H1 (cell line): ENCODE data around the gene ZNG1B. TPM values are rescaled to one million over a fixed set of nuclear protein-coding genes. Genes with fewer than 3 reads are reported as not detected.
"Not testable (repeated sequence)": the region's sequence is repeated elsewhere in the genome, so short reads cannot be mapped to it uniquely, and the experiment has no call there.

Experiments used
- CTCF ChIA-PET: fragments of 300-600 bp; sonication (Branson Sonifier 250); formaldehyde crosslinking; loops from one replicate; lab custom pipeline; 2021; ENCODE audit not compliant: partially characterized antibody; lab: Charles Lee
- POLR2A ChIA-PET: fragments of 300-600 bp; sonication (Branson Sonifier 250); formaldehyde crosslinking; loops from one replicate; lab custom pipeline; 2021; ENCODE audit warnings: inconsistent platforms; ENCODE audit not compliant: partially characterized antibody; lab: Charles Lee
- DNase-seq, 2 experiments: peaks; one replicate each; pipeline versions ENCODE4 v3.0.0 to v3.0.0-alpha.2; 2010 to 2022; ENCODE audit warnings: low spot score in 2 of 2, low read depth in 1 of 2, mixed read lengths in 1 of 2
- FAIRE-seq: peaks from 2 replicates; lab custom pipeline; 2011; peaks lifted over from hg19 to GRCh38; lab: Jason Lieb, UNC
- H2AFZ ChIP-seq: 2 replicates; pipeline ENCODE4 v1.8.1; 2012; ENCODE audit warnings: low read length, inconsistent platforms
- H2AK5ac ChIP-seq: 2 replicates; pipeline ENCODE4 v1.6.1; 2013; ENCODE audit warnings: low read depth, low read length
- H2BK120ac ChIP-seq: replicated peaks from 2 replicates; pipeline ENCODE3; 2013; ENCODE audit warnings: low read depth, low read length, inconsistent platforms
- H2BK12ac ChIP-seq: 2 replicates; pipeline ENCODE4 v1.6.1; 2013; ENCODE audit warnings: low read depth, low read length
- H2BK15ac ChIP-seq: 2 replicates; pipeline ENCODE4 v1.6.1; 2013; ENCODE audit warnings: low read length
- H2BK20ac ChIP-seq: 2 replicates; pipeline ENCODE4 v1.6.1; 2013; ENCODE audit warnings: low read length
- H2BK5ac ChIP-seq: 2 replicates; pipeline ENCODE4 v1.6.1; 2013; ENCODE audit warnings: low read depth, low read length
- H3K14ac ChIP-seq: 2 replicates; pipeline ENCODE4 v1.6.1; 2013; ENCODE audit warnings: inconsistent platforms; ENCODE audit not compliant: insufficient read length
- H3K18ac ChIP-seq: 2 replicates; pipeline ENCODE4 v1.6.1; 2013; ENCODE audit warnings: low read length; ENCODE audit errors: extremely low read depth
- H3K23ac ChIP-seq: 2 replicates; pipeline ENCODE4 v1.6.1; 2013; ENCODE audit warnings: inconsistent platforms; ENCODE audit not compliant: insufficient read length
- H3K23me2 ChIP-seq: 2 replicates; pipeline ENCODE4 v1.6.1; 2013; ENCODE audit warnings: low read depth, low read length
- H3K27ac ChIP-seq: 2 replicates; pipeline ENCODE4 v1.6.1; 2011; ENCODE audit warnings: low read depth, low read length, inconsistent platforms
- H3K27me3 ChIP-seq, 4 experiments: replicated peaks in 1 of 4; 1 replicate in 1 of 4; 2 replicates in 3 of 4; pipeline versions ENCODE4 v1.6.1 to v1.8.1; 2011 to 2013; ENCODE audit warnings: low read length in 3 of 4, mild to moderate bottlenecking in 3 of 4, inconsistent platforms in 2 of 4, mixed read lengths in 2 of 4, moderate library complexity in 1 of 4; ENCODE audit not compliant: control insufficient read depth in 3 of 4, insufficient read depth in 3 of 4; ENCODE audit errors: extremely low read depth in 1 of 4
- H3K36me3 ChIP-seq, 4 experiments: 2 replicates each; pipeline versions ENCODE4 v1.6.1 to v1.8.1; 2011 to 2013; ENCODE audit warnings: mild to moderate bottlenecking in 4 of 4, low read length in 3 of 4, moderate library complexity in 2 of 4, control low read depth in 1 of 4, inconsistent platforms in 1 of 4; ENCODE audit not compliant: insufficient read depth in 4 of 4, control insufficient read depth in 2 of 4
- H3K4ac ChIP-seq: replicated peaks from 2 replicates; pipeline ENCODE3; 2013; ENCODE audit warnings: low read length, low read depth, mixed read lengths, inconsistent platforms; ENCODE audit not compliant: insufficient read length
- H3K4me1 ChIP-seq, 4 experiments: replicated peaks in 1 of 4; 1 replicate in 1 of 4; 2 replicates in 3 of 4; pipeline versions ENCODE4 v1.6.1 to v1.8.1; 2011 to 2013; ENCODE audit warnings: low read length in 3 of 4, inconsistent platforms in 2 of 4, mixed read lengths in 1 of 4; ENCODE audit not compliant: insufficient read depth in 4 of 4, control insufficient read depth in 3 of 4
- H3K4me2 ChIP-seq, 2 experiments: 2 replicates each; pipeline versions ENCODE4 v1.6.1 to v1.8.1; 2011 to 2013; ENCODE audit warnings: low read depth in 2 of 2, low read length in 2 of 2, control low read depth in 1 of 2, inconsistent platforms in 1 of 2, mild to moderate bottlenecking in 1 of 2; ENCODE audit not compliant: insufficient read depth in 1 of 2
- H3K4me3 ChIP-seq, 4 experiments: fragments of 200-600, 300-600 bp in 1 of 4; sonication (generic), shearing (Covaris generic), sonication (Bioruptor Twin) in 1 of 4; 2 replicates each; pipeline versions ENCODE4 v1.5.1 to v1.8.1; 2011 to 2016; ENCODE audit warnings: low read length in 4 of 4, low read depth in 3 of 4, control low read depth in 2 of 4, inconsistent platforms in 2 of 4, mild to moderate bottlenecking in 2 of 4, mixed read lengths in 1 of 4, moderate library complexity in 1 of 4; ENCODE audit not compliant: insufficient read depth in 2 of 4; ENCODE audit errors: extremely low read depth in 1 of 4
- H3K56ac ChIP-seq: replicated peaks from 2 replicates; pipeline ENCODE3; 2013; ENCODE audit warnings: low read depth, mild to moderate bottlenecking, mixed read lengths, low read length, inconsistent platforms; ENCODE audit not compliant: insufficient read length
- H3K79me1 ChIP-seq: 2 replicates; pipeline ENCODE4 v1.6.1; 2013; ENCODE audit warnings: low read depth, low read length, control low read depth
- H3K79me2 ChIP-seq, 2 experiments: 2 replicates each; pipeline versions ENCODE4 v1.6.1 to v1.8.1; 2012 to 2013; ENCODE audit warnings: low read length in 2 of 2, mild to moderate bottlenecking in 2 of 2, inconsistent platforms in 1 of 2; ENCODE audit not compliant: insufficient read depth in 2 of 2, control insufficient read depth in 1 of 2
- H3K9ac ChIP-seq, 4 experiments: replicated peaks in 1 of 4; 1 replicate in 1 of 4; 2 replicates in 3 of 4; pipeline versions ENCODE4 v1.6.1 to v1.8.1; 2011 to 2013; ENCODE audit warnings: low read depth in 3 of 4, low read length in 3 of 4, control low read depth in 2 of 4, mild to moderate bottlenecking in 2 of 4, moderate library complexity in 2 of 4, inconsistent platforms in 1 of 4; ENCODE audit errors: extremely low read depth in 1 of 4
- H3K9me3 ChIP-seq, 2 experiments: 2 replicates each; pipeline versions ENCODE4 v1.6.1 to v1.8.1; 2012 to 2013; ENCODE audit warnings: mild to moderate bottlenecking in 2 of 2, moderate library complexity in 2 of 2, control low read depth in 1 of 2, inconsistent platforms in 1 of 2, low read depth in 1 of 2, low read length in 1 of 2, mixed read lengths in 1 of 2; ENCODE audit not compliant: insufficient read depth in 2 of 2
- H4K20me1 ChIP-seq, 2 experiments: replicated peaks in 1 of 2; 2 replicates each; pipeline versions ENCODE3 to v1.8.1; 2011 to 2013; ENCODE audit warnings: inconsistent platforms in 2 of 2, low read length in 2 of 2, mild to moderate bottlenecking in 1 of 2; ENCODE audit not compliant: insufficient read depth in 2 of 2, control insufficient read depth in 1 of 2
- H4K5ac ChIP-seq: 2 replicates; pipeline ENCODE4 v1.6.1; 2013; ENCODE audit warnings: low read length, low read depth, mixed read lengths, inconsistent platforms; ENCODE audit not compliant: insufficient read length
- H4K8ac ChIP-seq: 2 replicates; pipeline ENCODE4 v1.8.0; 2013; ENCODE audit warnings: mild to moderate bottlenecking, moderate library complexity, low read length, inconsistent platforms; ENCODE audit not compliant: insufficient read depth; ENCODE audit errors: extremely low read depth
- H4K91ac ChIP-seq: replicated peaks from 2 replicates; pipeline ENCODE3; 2013; ENCODE audit warnings: low read length, mixed read lengths, inconsistent platforms; ENCODE audit not compliant: insufficient read length
- CREB1 ChIP-seq: IDR thresholded peaks from 2 replicates; pipeline ENCODE4 v1.6.1; 2012; ENCODE audit warnings: inconsistent platforms
- TAF1 ChIP-seq: IDR thresholded peaks from 2 replicates; pipeline ENCODE4 v1.6.1; 2011; ENCODE audit warnings: mild to moderate bottlenecking, low read depth, low read length
- WGBS, 2 experiments: shearing (Covaris generic) in 1 of 2; methylation state at CpG; one replicate each; pipeline versions ENCODE4 v1.1.6 to v1.1.7; 2013 to 2015; ENCODE audit warnings: low lambda C conversion rate in 2 of 2, mixed read lengths in 2 of 2, inconsistent platforms in 1 of 2, low coverage in 1 of 2, missing lambda C conversion rate in 1 of 2; ENCODE audit not compliant: insufficient replicate concordance in 2 of 2, insufficient coverage in 1 of 2, insufficient read length in 1 of 2; ENCODE audit errors: extremely low coverage in 1 of 2, missing lambda C conversion rate in 1 of 2; 5-methylcytosine and 5-hydroxymethylcytosine counted together
- long read RNA-seq, 2 experiments: library from RNA in 1 of 2; library from capped mRNA in 1 of 2; stranded (forward); transcript quantifications; one replicate each; pipeline ENCODE4 v2.0.0, GENCODE V29; 2021; ENCODE audit warnings: inconsistent platforms in 1 of 2
- polyA minus RNA-seq, 3 experiments: library from RNA; depleted of rRNA, polyadenylated mRNA; stranded (reverse); fragments of >200 nt; gene quantifications; 1 replicate in 2 of 3; 2 replicates in 1 of 3; pipeline ENCODE4 v1.2.3, GENCODE V29; 2011
- polyA plus RNA-seq, 7 experiments: library from polyadenylated mRNA; depleted of rRNA in 3 of 7; stranded (reverse) in 5 of 7; unstranded in 2 of 7; fragments of >200 nt in 5 of 7; fragments of 200-250 nt in 2 of 7; gene quantifications; 1 replicate in 5 of 7; 2 replicates in 1 of 7; 4 replicates in 1 of 7; pipeline versions ENCODE4 v1.2.1 to v1.2.3, GENCODE V29; 2011 to 2013; ENCODE audit warnings: missing spikeins in 2 of 7, mixed read lengths in 2 of 7
- total RNA-seq: library from RNA; stranded (reverse); fragmentation: NEBNext Ultra II Directional; extraction: Animal tissue kit (Norgen Biotek cat#: 25700); gene quantifications from 2 replicates; pipeline ENCODE4 v1.2.1, GENCODE V29; 2021

The ZNG1B gene
- total RNA-seq (32.3 and 32.7 TPM in 2 replicates), polyA plus RNA-seq (2011; rRNA removed) (8.5 and 12.8 TPM in 2 replicates), polyA minus RNA-seq (2011; rRNA and poly(A)+ RNA removed) (13.3 and 13.8 TPM in 2 replicates)
- 31.0 TPM for polyA plus RNA-seq (2011; cell fraction: cytosol; rRNA removed)
- polyA plus RNA-seq (2011; cell fraction: nucleus; rRNA removed): 12.2 TPM
- polyA plus RNA-seq (2012, experiment 1 of 2): 22.3 to 25.3 TPM (median 23.8 TPM) in 4 replicates
- polyA plus RNA-seq (2012, experiment 2 of 2): 4.6 TPM
- 22.9 TPM for polyA plus RNA-seq (2013, experiment 1 of 2)
- 22.0 TPM for polyA plus RNA-seq (2013, experiment 2 of 2)
- polyA minus RNA-seq (2011; cell fraction: cytosol; rRNA and poly(A)+ RNA removed): 9.5 TPM
- 33.0 TPM for polyA minus RNA-seq (2011; cell fraction: nucleus; rRNA and poly(A)+ RNA removed)
- long read RNA-seq, experiment 1, transcript CBWD2-201 (15 exons, 1,812 nt): major isoform, 17 of 34 reads
- long read RNA-seq, experiment 1, partial matches to known transcripts: 6 of 34 reads
- long read RNA-seq, experiment 1, other reads (novel, unspliced or antisense): 7 of 34 reads
- long read RNA-seq, experiment 2, transcript CBWD2-203 (14 exons, 1,665 nt): minor isoform, 13 of 166 reads
- long read RNA-seq, experiment 2, transcript CBWD2-201 (15 exons, 1,812 nt): major isoform, 128 of 166 reads
- long read RNA-seq, experiment 2, partial matches to known transcripts: 6 of 166 reads
- long read RNA-seq, experiment 2, other reads (novel, unspliced or antisense): 11 of 166 reads

DNA sequence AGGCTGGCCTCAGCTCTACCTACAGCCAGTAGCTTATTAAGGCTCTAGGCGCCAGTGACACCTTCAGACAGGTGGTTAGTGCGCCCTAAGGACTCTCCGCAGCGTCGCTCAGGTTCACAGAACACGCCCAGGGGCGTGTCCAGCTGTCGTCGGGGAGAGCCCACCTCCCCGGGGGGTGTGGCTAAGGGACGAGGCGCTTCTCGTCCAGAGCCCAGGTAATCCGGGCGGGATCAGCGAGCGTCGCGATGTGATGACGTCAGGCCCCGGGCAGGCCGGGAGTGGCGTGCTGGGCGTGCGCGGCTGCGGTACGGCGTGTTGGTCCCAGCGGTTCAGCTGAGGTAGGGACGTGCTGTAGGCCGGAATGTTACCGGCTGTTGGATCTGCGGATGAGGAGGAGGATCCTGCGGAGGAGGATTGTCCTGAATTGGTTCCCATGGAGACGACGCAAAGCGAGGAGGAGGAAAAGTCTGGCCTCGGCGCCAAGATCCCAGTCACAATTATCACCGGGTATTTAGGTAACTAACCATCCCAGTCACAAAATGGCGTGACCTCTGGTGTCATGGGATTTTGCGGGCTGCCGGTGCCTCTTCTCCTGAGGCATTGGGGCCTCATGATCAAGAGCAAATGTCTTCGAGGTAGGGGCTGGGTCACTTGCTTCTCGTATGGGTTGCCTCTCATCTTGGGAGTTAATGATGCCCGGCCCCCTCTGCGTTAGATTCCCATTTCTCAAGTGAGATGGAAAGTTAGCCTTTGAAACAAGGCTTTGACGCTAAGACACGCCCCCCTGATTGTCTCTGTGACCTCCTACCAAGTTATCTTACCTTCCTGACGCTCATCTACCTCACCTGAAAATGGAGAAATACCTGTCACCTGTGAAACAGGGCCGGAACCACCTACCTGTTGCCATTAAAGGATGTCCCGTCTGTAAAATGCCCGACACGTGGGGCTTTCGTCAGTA is at the start of gene ZNG1B:
Gene ZNG1B, plus strand, starts transcription at position 184 of the 958 bp plus-strand sequence. Its CDS starts 178 bp downstream, at position 362.
- peak within 1 kb of the TSS; percentile 58 for H3K27ac ChIP-seq
- H2BK20ac ChIP-seq, H3K4ac ChIP-seq, H3K23me2 ChIP-seq, H3K79me2 ChIP-seq, H2BK15ac ChIP-seq, H4K20me1 ChIP-seq, H3K79me1 ChIP-seq, H2BK5ac ChIP-seq, H2BK120ac ChIP-seq, H3K36me3 ChIP-seq, H3K27me3 ChIP-seq, H3K56ac ChIP-seq, H4K91ac ChIP-seq, CTCF ChIA-PET, H2AK5ac ChIP-seq, H4K8ac ChIP-seq, H4K5ac ChIP-seq, H3K14ac ChIP-seq, POLR2A ChIA-PET, FAIRE-seq, H3K9me3 ChIP-seq, H2BK12ac ChIP-seq, H3K4me1 ChIP-seq, H3K23ac ChIP-seq, H2AFZ ChIP-seq, H3K18ac ChIP-seq: not testable (repeated sequence)
- TF ChIP-seq CREB1: peak; percentile 60; the same call in 1 of the 2 replicates
- TF ChIP-seq TAF1: 0 out of 2 replicates have a peak, but pooled peaks have one; percentile 23
- H3K4me3 ChIP-seq: peak within 1 kb of the TSS; percentile 52 to 68 (median 61)
- 1% methylated on average over 16 of the region's 56 CpGs; no CpG with 5 or more reads in 1 of the 2 experiments for WGBS, 2 experiments
- peak in 1 of 2 experiments; percentile 60 for DNase-seq
- peak within 1 kb of the TSS; percentile 34 to 86 (median 53) for H3K9ac ChIP-seq
- peak within 1 kb of the TSS; percentile 59 to 62; a peak in 3 of 4 replicates for H3K4me2 ChIP-seq
